ENCODE measurements around the gene TCF3.

- TF ChIP-seq CTCF (IDR thresholded peaks at IDR 0.05) (no peak), POLR2A (IDR thresholded peaks at IDR 0.05) (no peak)
Observed at GRCh38 chr19:1582201-1582600, 70.2 kb downstream of the TCF3 start.
